GM21529 (cell line): ENCODE data around the gene LRRFIP1.
"Not testable (repeated sequence)": the region's sequence is repeated elsewhere in the genome, so short reads cannot be mapped to it uniquely, and the experiment has no call there.

ENCODE experiments used
- ATAC-seq: cut with Tn5 transposase; IDR thresholded peaks from one replicate; pipeline ENCODE4 v1.9.1; 2021; ENCODE audit not compliant: unreplicated experiment

Gene LRRFIP1

DNA sequence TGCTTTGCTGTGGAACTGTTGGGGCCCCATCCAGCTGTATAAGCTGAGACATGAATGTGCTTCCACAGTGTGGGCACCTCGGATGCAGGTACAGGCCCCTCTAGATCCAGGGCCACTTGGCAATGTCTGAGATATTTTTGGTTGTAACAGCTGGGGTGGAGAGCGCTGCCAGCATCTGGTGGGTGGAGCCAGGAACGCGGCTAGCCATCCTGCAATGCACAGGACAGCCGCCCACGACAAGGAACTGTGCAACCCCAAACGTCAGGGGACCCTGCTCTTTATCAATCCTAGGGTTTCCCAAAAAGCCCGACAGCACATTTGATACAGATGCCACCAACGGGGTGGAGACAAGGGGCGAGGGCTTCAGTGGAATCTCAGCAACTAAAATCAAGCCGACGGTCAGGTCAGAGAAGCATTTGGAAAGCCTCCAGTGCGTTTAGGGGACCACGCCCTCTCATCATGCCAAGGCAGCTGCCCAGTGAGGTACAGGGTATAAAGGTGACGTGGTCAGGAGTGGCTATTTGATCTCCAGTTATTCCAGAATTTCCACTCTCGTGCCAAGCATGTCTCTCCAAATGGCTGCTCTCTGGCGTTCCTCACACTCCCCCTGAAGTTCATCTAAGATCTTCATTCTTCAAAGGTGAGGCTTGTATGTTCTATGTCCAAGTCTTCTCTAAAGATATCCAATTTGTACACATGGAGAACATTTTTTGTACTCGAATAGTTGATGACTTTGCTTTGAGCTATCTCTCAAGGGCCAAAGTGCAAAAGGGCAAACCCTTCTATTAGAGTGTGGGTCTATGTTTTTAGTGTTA, 55.7 kb downstream of the LRRFIP1 start:
- ATAC-seq, result no peak

DNA sequence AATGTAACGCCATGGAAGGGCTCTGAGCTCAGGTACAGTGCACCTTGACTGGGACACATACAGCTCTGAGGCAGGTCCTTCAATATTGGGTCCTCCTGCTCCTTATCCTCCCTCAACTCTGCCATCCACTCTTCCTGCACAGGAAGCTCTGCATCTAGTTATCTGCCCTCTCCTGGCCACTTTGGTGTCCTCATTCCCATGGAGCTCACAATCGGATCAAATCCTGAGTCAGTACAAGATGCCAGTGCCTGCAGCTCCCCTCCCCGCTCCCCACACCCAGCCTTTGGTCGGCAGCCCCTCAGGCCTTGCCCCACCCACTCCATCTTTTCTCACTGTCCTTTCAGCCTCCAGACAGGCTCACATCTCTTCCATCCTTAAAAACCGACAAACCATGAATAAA, 58.0 kb downstream of the LRRFIP1 start:
- ATAC-seq, result no peak

DNA sequence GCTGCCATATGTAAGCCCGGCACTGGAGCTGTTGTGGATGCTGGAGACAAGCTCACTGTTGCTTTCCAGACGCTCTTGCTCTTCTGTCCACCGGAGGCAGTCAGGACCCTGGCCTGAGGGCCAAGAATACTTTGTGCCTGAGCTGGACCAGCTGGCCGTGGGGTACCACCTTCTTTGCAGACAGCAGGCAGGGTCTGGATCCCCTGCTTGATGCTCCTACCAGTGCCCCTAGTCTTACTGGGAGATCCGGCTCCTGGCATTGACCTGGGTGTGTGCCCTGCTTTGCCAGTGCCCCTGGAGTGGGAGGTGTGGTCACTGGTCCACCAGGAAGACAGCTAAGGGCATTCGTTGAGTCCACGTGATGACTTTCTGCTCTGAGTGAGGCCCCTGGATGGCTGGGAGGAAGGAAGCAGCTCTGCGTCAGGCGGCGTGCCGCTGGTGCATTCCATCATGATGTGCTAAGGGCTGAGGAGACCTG, 59.3 kb downstream of the LRRFIP1 start:
- no peak for ATAC-seq

DNA sequence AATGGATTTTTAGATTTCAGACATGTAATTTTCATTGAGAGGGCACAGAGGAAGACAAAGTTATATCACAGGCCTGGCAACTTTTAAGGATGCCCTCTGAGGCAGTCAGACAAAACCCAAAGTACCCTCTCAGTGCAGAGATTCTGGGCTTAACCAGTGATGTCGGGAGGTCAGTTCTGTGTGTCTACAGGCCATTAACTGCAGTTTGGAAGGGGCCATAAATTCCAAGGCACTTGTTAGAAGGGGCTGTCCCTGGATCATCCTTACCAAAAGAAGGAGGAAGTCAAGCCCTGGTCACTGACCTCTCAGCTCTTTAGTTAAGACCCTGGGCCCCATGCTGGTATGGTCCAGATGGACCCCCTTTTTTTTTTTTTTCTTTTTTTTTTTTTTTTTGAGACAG, 60.7 kb downstream of the LRRFIP1 start:
- ATAC-seq, result no peak

DNA sequence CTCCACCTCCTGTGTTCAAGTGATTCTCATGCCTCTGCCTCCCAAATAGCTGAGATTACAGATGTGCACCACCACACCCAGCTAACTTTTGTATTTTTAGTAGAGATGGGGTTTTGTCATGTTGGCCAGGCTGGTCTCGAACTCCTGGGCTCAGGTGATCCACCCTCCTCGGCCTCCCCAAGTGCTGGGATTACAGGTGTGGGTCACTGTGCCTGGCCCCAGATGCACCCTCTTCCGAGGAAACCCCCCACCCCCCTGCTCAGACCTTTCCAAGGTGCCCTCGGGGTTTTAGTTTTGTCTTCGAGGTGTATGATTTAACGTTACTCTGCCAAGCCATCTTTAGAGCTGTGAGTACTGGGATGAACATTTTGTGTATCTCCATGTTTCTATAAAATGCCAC, 61.2 kb downstream of the LRRFIP1 start:
- ATAC-seq, result not testable (repeated sequence)

DNA sequence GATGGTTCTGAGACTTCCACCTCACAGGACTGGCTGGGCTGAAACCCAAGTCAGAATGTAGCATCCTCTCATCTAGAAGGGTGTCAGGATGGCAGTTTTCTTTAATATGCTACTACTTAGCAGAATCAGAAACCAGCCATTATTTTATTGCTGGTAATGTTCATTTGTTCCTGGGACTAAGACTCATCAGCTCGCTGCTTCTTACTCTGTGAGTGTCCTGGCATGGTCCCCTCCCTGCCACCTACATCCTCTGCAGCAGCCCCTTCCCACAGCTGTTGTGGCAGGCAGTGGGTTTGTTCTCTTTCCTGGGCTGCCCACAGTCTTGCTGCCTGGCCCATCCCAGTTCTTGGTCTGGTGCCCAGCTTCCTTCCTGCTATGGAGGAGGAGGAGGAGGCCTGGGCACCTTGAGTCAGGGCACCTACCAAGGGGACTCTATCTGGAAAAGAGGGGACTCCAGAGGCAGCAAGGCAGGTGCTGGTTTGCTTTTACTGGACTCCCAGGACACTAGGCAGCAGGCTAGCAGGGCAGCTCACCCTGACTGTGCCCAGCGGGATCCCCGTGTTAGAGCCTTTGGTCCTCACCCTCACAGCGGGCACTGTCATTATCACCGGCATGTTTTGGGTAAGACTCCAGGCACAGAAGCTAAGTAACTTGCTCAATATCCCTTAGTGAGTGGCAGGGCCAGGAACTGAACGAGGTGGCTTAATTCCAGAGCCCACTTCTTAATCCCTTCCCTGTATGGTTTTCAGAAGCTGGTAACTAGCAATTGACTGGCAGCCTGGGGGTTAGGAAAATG, 62.1 kb downstream of the LRRFIP1 start:
- no peak for ATAC-seq

DNA sequence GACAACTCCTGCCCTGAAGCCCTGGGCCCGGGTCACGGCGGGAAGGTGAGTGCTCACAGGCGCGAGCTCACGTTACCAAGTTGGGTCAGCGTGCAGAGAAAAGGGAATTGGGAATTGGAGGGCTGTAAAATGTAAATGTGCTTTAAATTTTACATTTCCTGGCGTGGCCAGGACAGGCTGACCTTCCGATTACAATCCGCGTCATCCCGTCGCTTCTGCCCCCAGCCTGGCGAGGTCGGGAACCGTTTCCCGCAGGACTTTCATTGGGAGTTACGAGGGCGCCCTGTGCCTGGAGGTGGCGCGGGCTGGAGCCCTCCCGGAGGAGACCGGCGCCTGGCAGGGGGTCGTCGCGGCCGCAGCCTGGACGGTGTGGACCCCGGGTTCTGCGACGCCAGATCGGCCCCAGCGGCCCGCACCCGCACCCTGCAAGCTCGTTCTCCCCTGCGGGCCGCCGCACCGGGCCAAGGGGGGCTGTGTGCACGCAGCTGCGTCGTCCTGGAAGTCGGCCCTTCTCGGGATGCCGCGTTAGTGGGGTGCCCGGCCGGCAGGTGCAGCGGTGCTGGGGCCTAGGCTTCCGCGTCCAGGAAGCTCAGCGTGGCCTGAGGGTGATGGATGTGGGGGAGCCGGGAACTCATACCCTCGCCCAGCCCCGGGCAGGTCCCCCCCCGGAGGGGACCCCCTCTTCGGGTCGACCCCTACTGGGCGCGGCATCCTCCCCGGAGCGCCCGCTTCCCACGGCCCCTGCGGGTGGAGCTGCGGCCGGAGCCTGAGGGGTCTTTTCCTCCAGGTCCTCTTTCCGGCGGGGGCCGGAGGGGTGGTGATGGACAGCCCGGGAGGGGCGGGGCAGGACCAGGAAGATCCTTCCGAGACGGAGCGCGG, 63.9 kb downstream of the LRRFIP1 start:
- ATAC-seq, result peak; percentile 36

DNA sequence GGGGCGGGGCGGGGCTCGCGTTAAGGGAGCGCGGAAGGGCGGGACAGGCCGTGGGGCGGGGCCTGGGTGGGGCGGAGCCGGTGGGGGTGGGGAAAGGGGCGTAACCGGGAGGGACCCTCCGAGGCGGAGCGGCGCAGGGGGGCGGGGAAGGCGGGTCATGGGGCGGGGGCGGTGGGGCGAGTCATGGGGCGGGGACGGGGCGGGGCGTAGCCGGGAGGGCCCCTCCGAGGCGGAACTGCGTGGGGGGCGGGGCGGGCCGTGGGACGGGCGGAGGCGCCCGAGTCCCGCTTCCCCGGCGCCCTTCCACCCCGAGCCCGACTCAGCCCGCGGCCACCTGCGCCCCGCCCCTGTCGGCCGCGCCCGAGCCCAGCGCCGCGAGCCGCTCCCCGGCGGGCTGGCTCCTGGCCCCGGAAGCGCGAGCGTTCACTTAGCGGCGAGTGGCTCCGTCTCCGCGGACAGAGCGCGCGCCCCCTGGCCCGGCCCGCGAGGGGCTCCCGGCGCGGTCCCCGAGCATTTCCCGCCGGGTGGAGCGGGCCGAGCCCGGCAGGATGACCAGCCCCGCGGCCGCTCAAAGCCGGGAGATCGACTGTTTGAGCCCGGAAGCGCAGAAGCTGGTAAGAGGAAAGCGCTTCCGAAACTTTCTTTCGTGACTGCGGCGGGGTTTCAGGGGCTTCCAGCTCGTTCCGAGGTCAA, 64.7 kb downstream of the LRRFIP1 start:
- ATAC-seq, result peak; percentile 49

DNA sequence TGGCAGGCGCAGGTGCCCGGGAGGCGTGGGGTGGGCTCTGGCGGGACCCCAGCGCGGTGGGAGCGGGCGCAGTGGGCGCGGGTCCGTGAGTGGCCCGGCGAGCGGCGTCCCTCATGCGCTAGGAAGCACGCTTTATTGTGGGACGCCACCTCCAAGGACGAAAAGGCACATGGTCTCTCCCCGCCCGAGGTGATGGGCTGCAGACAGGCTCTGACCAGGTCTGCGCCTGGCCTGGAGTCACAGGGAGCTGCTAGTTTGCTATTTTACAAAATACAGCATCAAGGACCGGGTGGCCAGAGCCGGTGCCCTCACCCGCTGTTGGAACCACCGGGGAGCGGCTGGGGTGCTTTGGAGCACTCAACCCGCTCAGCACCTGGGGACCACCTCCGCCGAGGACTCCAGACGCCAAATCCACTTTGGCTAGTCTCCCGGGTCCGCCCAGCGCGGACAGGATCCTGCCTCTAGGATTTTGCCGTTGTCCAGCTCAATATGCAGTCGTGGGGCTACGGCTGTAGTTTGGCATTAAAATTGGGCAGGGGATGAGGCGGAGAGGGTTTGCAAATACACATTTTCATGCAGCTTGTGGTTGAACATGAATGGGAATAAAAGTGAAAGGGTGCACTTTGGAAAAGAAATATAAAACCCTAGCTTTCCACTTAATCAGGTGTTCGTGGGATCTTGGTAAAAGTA, 65.4 kb downstream of the LRRFIP1 start:
- no peak for ATAC-seq

DNA sequence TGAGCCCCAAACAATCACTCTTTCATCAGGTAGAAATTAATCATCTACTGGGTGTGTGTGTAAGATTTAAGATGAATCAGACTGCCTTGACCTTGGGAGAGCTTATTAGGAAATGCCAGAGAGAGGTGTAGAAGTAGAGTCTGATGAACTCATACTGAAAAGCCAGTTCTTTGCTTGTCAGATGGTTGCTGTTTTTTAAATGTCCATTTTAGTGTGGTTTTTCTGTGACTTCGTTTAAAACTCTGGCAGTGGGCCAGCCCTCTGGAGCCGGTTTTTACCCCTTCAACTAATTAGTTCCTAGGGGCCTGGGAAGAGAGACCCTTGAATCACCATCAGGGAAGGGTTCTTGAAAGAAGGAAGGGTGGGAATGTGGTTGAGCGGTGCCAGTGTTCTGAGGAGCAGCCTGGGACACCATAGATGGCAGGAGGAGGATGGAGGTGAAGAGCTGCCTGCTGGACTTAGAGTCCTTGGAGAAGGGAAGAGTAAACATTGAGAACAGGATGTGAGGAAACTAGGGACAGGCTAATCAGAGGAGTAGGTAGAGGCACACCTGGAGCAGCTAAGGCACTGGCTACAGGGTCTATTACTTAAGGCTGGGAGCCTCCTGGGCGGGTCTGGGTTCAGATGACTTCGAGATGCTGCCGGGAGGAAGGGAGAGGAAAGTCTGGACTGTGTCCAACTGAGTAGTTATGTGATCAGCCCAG, 66.1 kb downstream of the LRRFIP1 start:
- no peak for ATAC-seq

DNA sequence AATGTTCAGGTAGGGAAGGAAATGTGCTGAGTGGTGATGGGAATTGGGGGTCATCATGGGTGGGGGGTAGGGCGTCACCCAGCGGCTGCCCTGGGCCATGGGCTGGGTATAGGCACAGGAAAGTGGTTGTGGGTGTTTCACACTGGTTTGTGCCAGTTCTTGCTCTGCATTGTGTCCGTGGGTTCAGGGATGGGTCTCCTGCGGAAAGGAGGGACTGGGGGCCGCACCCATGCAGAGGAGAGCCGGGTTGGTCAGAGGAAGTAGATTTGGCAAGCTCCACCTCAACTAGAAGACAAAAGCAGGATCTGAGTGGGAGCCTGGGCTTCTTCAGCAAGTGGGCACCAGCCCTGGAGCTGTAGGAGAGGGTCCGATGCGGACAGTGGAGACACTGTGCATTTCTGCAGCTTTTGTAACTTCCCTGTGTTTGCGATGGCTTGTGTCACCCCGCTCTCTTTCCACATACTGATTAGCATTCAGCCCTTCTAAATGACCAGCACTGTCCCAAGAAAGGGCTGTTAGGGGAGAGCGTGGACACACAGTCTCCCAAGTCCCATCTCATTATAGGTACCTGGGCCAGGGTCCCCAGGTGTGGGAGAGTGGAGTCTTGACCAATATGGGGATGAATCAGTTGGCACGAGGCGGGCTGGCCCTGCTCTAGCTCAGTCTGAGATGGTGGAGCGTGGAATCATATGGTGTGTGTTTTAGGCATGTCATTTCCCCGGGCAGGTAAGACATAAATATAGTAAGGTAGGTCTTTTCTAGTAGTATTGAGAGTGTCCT, 67.2 kb downstream of the LRRFIP1 start:
- ATAC-seq, result no peak

DNA sequence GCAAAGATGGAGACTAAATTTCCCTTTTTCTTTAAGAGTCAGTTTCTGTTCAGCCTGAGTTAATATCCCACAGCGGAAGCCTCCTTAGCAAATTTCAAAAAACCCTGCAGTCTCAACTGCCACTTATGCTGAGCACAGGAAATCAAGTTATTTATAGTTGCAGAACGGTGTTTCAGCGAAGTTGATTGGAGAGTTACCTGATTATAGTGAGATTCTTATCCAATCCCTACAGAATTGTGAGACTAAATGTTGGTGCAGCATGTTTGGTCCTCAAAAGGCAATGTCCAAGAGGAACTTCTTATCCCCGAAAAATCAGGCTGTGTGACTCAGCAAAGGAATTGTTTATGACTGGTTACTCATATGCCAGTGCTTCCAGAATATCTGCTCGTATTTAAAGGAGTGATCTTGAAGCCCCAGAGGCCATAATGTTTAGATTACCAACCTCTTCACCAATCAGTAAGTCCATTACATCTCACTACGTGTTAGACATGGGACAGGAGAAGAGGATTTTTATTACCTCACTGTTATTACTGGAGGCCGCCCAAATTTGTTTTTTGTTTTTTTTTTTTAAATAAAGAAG, 67.9 kb downstream of the LRRFIP1 start:
- peak; percentile 17 for ATAC-seq

DNA sequence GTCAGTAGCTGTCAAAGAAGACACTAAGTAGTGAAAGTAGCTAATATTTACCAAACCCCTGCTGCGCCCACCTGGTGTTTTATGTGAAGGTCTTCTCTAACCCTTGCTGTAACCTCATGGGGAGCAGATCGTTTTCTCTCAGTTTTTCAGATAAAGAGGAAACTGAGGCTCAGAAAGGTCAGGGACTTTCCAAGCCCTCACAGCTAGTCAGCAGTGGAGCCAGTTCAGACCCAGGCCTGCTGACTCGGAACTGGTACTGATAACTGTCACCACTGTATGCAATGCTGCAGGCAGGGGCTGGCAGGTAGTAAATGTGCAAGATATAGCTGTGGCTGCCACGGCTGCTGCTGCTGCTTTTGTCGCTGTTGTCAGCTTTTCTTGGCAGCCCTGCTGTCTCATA, 69.1 kb downstream of the LRRFIP1 start:
- ATAC-seq, result peak; percentile 27

DNA sequence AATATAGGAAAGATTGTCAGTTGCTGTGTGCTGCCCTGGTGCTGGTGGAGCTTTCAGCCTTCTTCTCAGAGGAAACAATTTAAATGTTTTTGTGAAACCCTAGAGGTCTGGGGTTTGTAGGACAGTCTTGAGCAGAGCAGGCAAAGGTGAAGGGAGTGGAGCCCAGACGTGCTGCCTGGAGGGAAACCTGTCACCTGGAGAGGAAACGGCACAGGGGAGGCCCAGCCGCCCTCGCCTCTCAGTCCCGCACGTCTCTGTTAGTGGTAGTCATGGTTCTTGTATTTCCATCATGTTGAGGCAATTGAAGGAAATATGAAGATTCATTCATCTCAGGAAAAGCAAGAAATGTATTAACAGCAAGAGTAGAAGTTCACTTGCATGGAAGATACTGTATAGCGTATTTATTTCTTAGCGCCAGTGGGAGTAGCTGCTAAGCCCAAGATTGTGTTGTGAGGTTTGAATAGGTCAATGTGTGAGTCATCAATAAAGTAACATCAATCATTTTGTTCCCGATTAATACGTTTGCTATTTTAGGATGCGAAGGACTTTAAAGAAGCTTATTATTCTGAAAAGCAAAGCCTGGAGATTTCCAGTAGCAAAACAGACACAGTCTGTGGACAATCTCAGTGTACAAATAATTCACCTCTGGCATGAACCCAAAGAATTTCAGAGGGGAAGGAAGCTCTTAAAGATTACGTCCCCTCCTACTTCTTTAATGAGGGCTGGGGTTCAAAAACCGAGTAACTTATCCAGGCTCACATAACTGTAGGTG, 70.4 kb downstream of the LRRFIP1 start:
- ATAC-seq, result no peak

DNA sequence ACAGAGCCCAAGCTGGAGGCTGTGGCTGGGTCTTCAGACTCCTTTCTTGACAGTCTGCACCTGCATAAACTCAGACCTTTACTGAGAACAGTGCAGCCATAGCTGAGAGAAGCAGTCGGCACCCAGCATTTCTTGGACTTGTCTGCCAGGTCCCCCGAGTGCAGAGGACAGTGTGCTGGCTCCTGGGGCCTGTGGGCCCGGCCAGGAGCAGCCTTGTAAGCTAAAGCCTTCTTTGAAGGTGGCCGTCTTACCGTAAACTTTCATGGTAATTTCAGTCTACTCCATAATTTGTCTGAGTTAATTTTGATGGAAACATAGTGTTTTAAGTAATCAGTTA, 70.9 kb downstream of the LRRFIP1 start:
- ATAC-seq, result no peak

DNA sequence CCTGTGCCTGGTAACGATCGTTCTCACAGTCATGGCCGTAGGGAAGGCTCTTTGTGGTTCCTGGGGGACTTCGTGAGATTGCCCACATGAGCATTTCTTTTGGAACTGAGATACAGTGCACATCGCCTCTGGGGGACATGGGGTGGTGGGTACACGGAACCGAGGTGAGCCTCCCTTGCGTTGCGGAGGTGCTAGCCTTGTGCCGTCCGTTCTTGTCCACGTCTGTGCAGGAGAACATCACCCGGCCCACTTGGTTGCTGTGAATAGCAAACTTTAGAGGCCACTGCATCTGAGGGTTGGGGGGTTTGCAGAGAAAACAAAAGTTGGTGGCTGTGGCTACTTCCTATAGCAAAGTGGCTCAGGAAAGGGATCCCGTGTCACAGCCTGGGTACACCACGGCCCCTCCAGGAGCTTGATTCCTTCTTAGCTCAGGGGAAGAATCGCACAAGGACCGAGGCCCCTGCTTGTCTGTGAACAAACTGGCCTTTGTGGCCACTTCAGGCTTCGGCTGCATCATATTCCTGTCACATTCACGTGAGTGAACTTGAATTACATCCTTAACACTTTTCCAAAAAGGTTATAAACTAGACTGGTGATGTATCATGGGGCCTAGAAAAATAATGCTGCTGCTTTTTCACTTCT, 72.6 kb downstream of the LRRFIP1 start:
- ATAC-seq, result no peak

DNA sequence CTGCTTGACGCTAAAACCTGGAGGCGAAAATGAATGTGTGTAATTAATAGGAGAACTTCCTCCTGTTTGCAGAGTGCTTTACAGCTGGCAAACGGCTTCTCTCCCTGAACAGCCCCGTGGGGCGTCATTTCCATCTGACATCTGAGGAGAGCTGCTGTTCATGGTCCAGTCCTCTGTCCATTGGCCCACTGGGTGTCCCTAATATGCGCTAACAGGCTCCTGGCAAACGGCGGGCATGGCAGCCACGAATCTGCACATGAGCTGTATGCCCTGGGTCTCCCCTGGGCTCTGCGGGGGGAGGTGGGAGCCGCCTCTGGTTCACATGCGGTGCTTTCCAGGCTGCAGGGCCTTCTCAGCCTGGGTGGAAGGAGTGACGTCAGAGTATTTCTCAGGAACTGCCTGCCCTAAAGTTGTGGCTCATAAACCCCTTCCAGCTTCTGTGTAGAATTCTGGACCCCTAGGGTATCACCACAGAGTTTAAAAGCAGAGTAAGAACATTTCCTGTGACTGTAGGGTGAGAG, 73.2 kb downstream of the LRRFIP1 start:
- no peak for ATAC-seq
